Endodermal cell (in vitro differentiated cells): ENCODE measurements around the gene PTX4. TPM values are rescaled to one million over a fixed set of nuclear protein-coding genes. Genes with fewer than 3 reads are reported as not detected.

ENCODE experiments used
- DNase-seq: peaks from one replicate; pipeline ENCODE4 v3.0.0-alpha.2; 2017
- H3K27ac ChIP-seq: 2 replicates; pipeline ENCODE4 v1.5.1; 2013; ENCODE audit warnings: mild to moderate bottlenecking, low read depth, low read length, moderate library complexity
- H3K27me3 ChIP-seq: 2 replicates; pipeline ENCODE4 v1.6.1; 2013; ENCODE audit warnings: mild to moderate bottlenecking, low read length, moderate library complexity; ENCODE audit not compliant: insufficient read depth, control insufficient read depth, poor library complexity, severe bottlenecking
- H3K36me3 ChIP-seq: 2 replicates; pipeline ENCODE4 v1.7.0; 2013; ENCODE audit warnings: mild to moderate bottlenecking, low read length, moderate library complexity; ENCODE audit not compliant: control insufficient read depth, insufficient read depth
- H3K4me1 ChIP-seq: one replicate; pipeline ENCODE4 v1.7.0; 2013; ENCODE audit warnings: low read length; ENCODE audit not compliant: control insufficient read depth, insufficient read depth
- H3K4me3 ChIP-seq: 2 replicates; pipeline ENCODE4 v1.5.1; 2013; ENCODE audit warnings: mild to moderate bottlenecking, low read length, moderate library complexity
- H3K9ac ChIP-seq: 2 replicates; pipeline ENCODE4 v1.6.1; 2013; ENCODE audit warnings: mild to moderate bottlenecking, low read length, moderate library complexity; ENCODE audit not compliant: poor library complexity, severe bottlenecking; ENCODE audit errors: extremely low read depth
- H3K9me3 ChIP-seq: 2 replicates; pipeline ENCODE4 v1.6.1; 2013; ENCODE audit warnings: mild to moderate bottlenecking, low read length, moderate library complexity; ENCODE audit not compliant: control insufficient read depth
- H3K27ac Mint-ChIP-seq: 2 replicates; pipeline ENCODE4 v1.8.0; 2020; ENCODE audit warnings: mixed read lengths
- H3K27me3 Mint-ChIP-seq: 2 replicates; pipeline ENCODE4 v1.8.0; 2021; ENCODE audit warnings: mild to moderate bottlenecking, mixed read lengths; ENCODE audit not compliant: insufficient read depth
- H3K36me3 Mint-ChIP-seq: 2 replicates; pipeline ENCODE4 v1.8.0; 2020; ENCODE audit warnings: low read depth, mixed read lengths
- H3K4me1 Mint-ChIP-seq: 2 replicates; pipeline ENCODE4 v1.8.0; 2020; ENCODE audit warnings: mixed read lengths
- H3K4me3 Mint-ChIP-seq: 2 replicates; pipeline ENCODE4 v1.8.0; 2020; ENCODE audit warnings: mild to moderate bottlenecking, moderate library complexity, mixed read lengths
- H3K9me3 Mint-ChIP-seq: 2 replicates; pipeline ENCODE4 v1.8.0; 2020; ENCODE audit warnings: mild to moderate bottlenecking, mixed read lengths
- CTCF ChIP-seq: fragments of 200-600 bp; sonication (generic); conservative IDR thresholded peaks from 2 replicates; pipeline ENCODE4 v1.5.0; 2021; ENCODE audit warnings: antibody characterized with exemption, mild to moderate bottlenecking
- WGBS, 2 experiments: methylation state at CpG; one replicate each; pipeline versions ENCODE4 v1.1.5 to v1.1.7; 2013; ENCODE audit warnings: missing lambda C conversion rate in 2 of 2, mixed read lengths in 1 of 2; ENCODE audit not compliant: insufficient coverage in 1 of 2, insufficient read length in 1 of 2; 5-methylcytosine and 5-hydroxymethylcytosine counted together
- total RNA-seq, 2 donors: library from RNA; stranded (reverse); fragmentation: NEBNext Ultra II Directional in 1 of 2; extraction: Animal tissue kit (Norgen Biotek cat#: 25700) in 1 of 2; gene quantifications; 2 replicates in 1 of 2; 3 replicates in 1 of 2; pipeline ENCODE4 v1.2.1, GENCODE V29; 2021

Gene PTX4
- total RNA-seq, 2 donors from 2014 or later, result not detected

- Mint-ChIP-seq H3K27me3 (no peaks in the 10 kb centered on the region), H3K27ac (no peak overlapping the region), H3K4me3 (no peak overlapping the region), H3K9me3 (no peaks in the 10 kb centered on the region), H3K36me3 (peaks cover 7% of the 10 kb centered on the region), H3K4me1 (no peaks in the 10 kb centered on the region)
- no peaks in the 10 kb centered on the region for H3K36me3 ChIP-seq
- no peak for DNase-seq
- WGBS, 2 experiments, result 94 to 95% methylated on average over 26 to 41 of the region's 44 CpGs
- no peaks in the 10 kb centered on the region for H3K27me3 ChIP-seq
- H3K27ac ChIP-seq, result no peak overlapping the region
- no peaks in the 10 kb centered on the region for H3K4me1 ChIP-seq
- H3K4me3 ChIP-seq, result no peak overlapping the region
- TF ChIP-seq CTCF, result no peak
- H3K9ac ChIP-seq, result no peak overlapping the region
- no peaks in the 10 kb centered on the region for H3K9me3 ChIP-seq
Observed at GRCh38 chr16:1525871-1526607, 37.3 kb upstream of the PTX4 start.

- no peak for TF ChIP-seq CTCF
- H3K4me1 ChIP-seq, result no peaks in the 10 kb centered on the region
- H3K9me3 ChIP-seq, result no peaks in the 10 kb centered on the region
- Mint-ChIP-seq H3K9me3 (no peaks in the 10 kb centered on the region), H3K4me3 (no peak overlapping the region), H3K27me3 (no peaks in the 10 kb centered on the region), H3K36me3 (peaks cover 7% of the 10 kb centered on the region), H3K27ac (no peak overlapping the region), H3K4me1 (no peaks in the 10 kb centered on the region)
- WGBS, 2 experiments, result 91 to 93% methylated on average over 26 of the region's 26 CpGs
- H3K9ac ChIP-seq, result no peak overlapping the region
- no peaks in the 10 kb centered on the region for H3K27me3 ChIP-seq
- H3K36me3 ChIP-seq, result no peaks in the 10 kb centered on the region
- H3K27ac ChIP-seq, result no peak overlapping the region
- no peak for DNase-seq
- H3K4me3 ChIP-seq, result no peak overlapping the region
Observed at GRCh38 chr16:1524366-1524765, 35.6 kb upstream of the PTX4 start.

- TF ChIP-seq CTCF, result no peak
- Mint-ChIP-seq H3K4me3 (no peak overlapping the region), H3K4me1 (no peaks in the 10 kb centered on the region), H3K9me3 (no peaks in the 10 kb centered on the region), H3K27ac (no peak overlapping the region), H3K36me3 (peaks cover 7% of the 10 kb centered on the region), H3K27me3 (no peaks in the 10 kb centered on the region)
- H3K36me3 ChIP-seq, result no peaks in the 10 kb centered on the region
- no peak overlapping the region for H3K9ac ChIP-seq
- H3K4me1 ChIP-seq, result no peaks in the 10 kb centered on the region
- no peaks in the 10 kb centered on the region for H3K27me3 ChIP-seq
- WGBS, 2 experiments, result 91 to 95% methylated on average over 21 to 30 of the region's 30 CpGs
- H3K4me3 ChIP-seq, result no peak overlapping the region
- DNase-seq, result no peak
- no peak overlapping the region for H3K27ac ChIP-seq
- H3K9me3 ChIP-seq, result no peaks in the 10 kb centered on the region
Observed at GRCh38 chr16:1523581-1524245, 35.0 kb upstream of the PTX4 start.
